ENCODE results near the gene LDLRAD4. TPM values are rescaled to one million over a fixed set of nuclear protein-coding genes. Genes with fewer than 3 reads are reported as not detected.

The LDLRAD4 gene
- total RNA-seq (2014; rRNA removed) (not detected in 2 replicates), Bru-seq, nascent RNA (percentile 3 among the genes with signal in this experiment), BruChase-seq, experiment 1, labeled RNA remaining after a 6-hour chase (percentile 4 among the genes with signal in this experiment), BruChase-seq, experiment 2, labeled RNA remaining after a 2-hour chase (percentile 5 among the genes with signal in this experiment)
- long read RNA-seq, result 0 reads

DNA sequence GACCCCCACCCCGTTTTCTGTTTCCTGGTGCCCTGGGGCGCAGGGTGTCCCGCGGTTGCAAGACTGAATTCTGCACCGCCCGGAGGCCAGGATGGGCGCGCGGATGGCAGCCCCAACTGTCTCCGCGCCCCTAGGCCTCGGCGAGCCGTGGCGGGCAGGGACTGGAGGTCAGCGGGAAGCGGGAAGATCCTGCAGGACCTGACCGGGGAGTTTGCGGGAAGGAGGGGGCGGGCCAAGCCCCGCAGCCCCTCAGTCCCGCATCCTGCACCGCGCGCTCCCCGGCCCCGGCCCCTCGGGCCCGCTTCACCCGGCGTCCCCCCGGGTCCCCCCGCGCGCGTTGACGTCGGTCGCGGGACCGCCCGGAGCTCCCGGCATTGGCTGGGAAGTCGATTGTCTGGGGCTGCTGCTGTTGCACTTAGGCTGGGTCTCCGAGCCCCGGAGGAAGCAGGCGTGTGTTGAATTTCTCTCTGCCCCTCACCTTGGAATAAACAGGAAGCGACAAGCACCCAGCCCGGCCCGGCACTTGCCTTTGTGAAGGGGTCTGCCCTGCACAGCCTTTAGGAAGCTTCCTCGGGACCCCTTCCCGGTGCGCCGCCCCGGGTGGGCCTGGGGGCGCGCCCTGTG, at the start of gene LDLRAD4:
Gene LDLRAD4 (plus strand): TSS at position 393 of the 624 bp plus-strand sequence.
- POLR2A ChIA-PET (ENCODE audit: unreplicated experiment), result no interaction called here
- ATAC-seq (no peak), DNase-seq (no peak)
- intact Hi-C loops (cut with micrococcal nuclease), result loop anchor here (5.0 kb wide), 1 partner anchor 584 kb away; no protein-coding TSS in a partner anchor
- BruUV-seq (replicated peaks), result no TSS peak
- H3K9me2 ChIP-seq (replicated peaks; ENCODE audit: low read length), result no peaks in the 10 kb centered on the region
- no peaks in the 10 kb centered on the region for H3K36me3 ChIP-seq (ENCODE audit: low read depth, low read length)
- TF ChIP-seq CTCF (conservative IDR thresholded peaks at IDR 0.05; ENCODE audit: low read depth, low read length) (no peak), EZH2 (IDR thresholded peaks at IDR 0.05; ENCODE audit: low read length, unreplicated experiment) (peak; percentile 98), EZH2phosphoT487 (IDR thresholded peaks at IDR 0.05; ENCODE audit: borderline replicate concordance, low read length) (peak; percentile 79; the same call in 1 of the 2 replicates)
- H3K9me3 ChIP-seq (ENCODE audit: low read length), result no peaks in the 10 kb centered on the region
- H3K79me2 ChIP-seq (ENCODE audit: low read length), result no peaks in the 10 kb centered on the region
- H3K4me3 ChIP-seq (ENCODE audit: low read length), result peak within 1 kb of the TSS; percentile 49; the same call in 1 of the 2 replicates
- peaks cover 4% of the 10 kb centered on the region for H3F3A ChIP-seq (ENCODE audit: low read length, unreplicated experiment)
- no peak within 1 kb of the TSS for H2AFZ ChIP-seq (ENCODE audit: low read length)
- H3K4me2 ChIP-seq (ENCODE audit: low read length), result peak within 1 kb of the TSS; percentile 64
- peaks cover 4% of the 10 kb centered on the region; the same call in 1 of the 2 replicates for H4K20me1 ChIP-seq (ENCODE audit: low read length)
- CTCF ChIA-PET, result no interaction called here
- no peak within 1 kb of the TSS for H3K9ac ChIP-seq (ENCODE audit: low read length)
- H3K27ac ChIP-seq (ENCODE audit: low read length), result no peak within 1 kb of the TSS
- no peaks in the 10 kb centered on the region for H3K4me1 ChIP-seq (ENCODE audit: insufficient read depth, low read length)
- H3K27me3 ChIP-seq (ENCODE audit: low read length), result peaks cover 92% of the 10 kb centered on the region

GRCh38 chr18:13173578-13174145, 44.9 kb upstream of the LDLRAD4 start:
- ATAC-seq (no peak), DNase-seq (no peak)
- Histone ChIP-seq H3K9me2 (replicated peaks; ENCODE audit: low read length) (no peaks in the 10 kb centered on the region), H3K4me2 (ENCODE audit: low read length) (no peak overlapping the region), H3K9ac (ENCODE audit: low read length) (no peak overlapping the region), H3K4me3 (ENCODE audit: low read length) (no peak overlapping the region), H3K9me3 (ENCODE audit: low read length) (no peaks in the 10 kb centered on the region), H4K20me1 (ENCODE audit: low read length) (no peaks in the 10 kb centered on the region), H3K4me1 (ENCODE audit: insufficient read depth, low read length) (no peaks in the 10 kb centered on the region), H3K36me3 (ENCODE audit: low read depth, low read length) (no peaks in the 10 kb centered on the region), H3K79me2 (ENCODE audit: low read length) (no peaks in the 10 kb centered on the region), H3F3A (ENCODE audit: low read length, unreplicated experiment) (no peaks in the 10 kb centered on the region), H3K27ac (ENCODE audit: low read length) (no peak overlapping the region), H2AFZ (ENCODE audit: low read length) (no peak overlapping the region), H3K27me3 (ENCODE audit: low read length) (peaks cover 19% of the 10 kb centered on the region; the same call in 1 of the 2 replicates)
- no TSS peak for BruUV-seq (replicated peaks)
- TF ChIP-seq EZH2phosphoT487 (IDR thresholded peaks at IDR 0.05; ENCODE audit: borderline replicate concordance, low read length) (no peak), CTCF (conservative IDR thresholded peaks at IDR 0.05; ENCODE audit: low read depth, low read length) (no peak), EZH2 (IDR thresholded peaks at IDR 0.05; ENCODE audit: low read length, unreplicated experiment) (no peak)
- intact Hi-C loops (cut with micrococcal nuclease), result no loop called here
- POLR2A ChIA-PET (ENCODE audit: unreplicated experiment), result interaction anchor here (0.7 kb wide), 1 partner anchor 714 kb away, joined by 9 read pairs; no protein-coding TSS in a partner anchor
- CTCF ChIA-PET, result no interaction called here
